GM21515 (cell line): Measurements from ENCODE around the gene ERVW-1.
"Not testable (repeated sequence)": the region's sequence is repeated elsewhere in the genome, so short reads cannot be mapped to it uniquely, and the experiment has no call there.

Source experiments
- ATAC-seq: cut with Tn5 transposase; IDR thresholded peaks from one replicate; pipeline ENCODE4 v1.9.1; 2021; ENCODE audit not compliant: unreplicated experiment

Gene ERVW-1

DNA sequence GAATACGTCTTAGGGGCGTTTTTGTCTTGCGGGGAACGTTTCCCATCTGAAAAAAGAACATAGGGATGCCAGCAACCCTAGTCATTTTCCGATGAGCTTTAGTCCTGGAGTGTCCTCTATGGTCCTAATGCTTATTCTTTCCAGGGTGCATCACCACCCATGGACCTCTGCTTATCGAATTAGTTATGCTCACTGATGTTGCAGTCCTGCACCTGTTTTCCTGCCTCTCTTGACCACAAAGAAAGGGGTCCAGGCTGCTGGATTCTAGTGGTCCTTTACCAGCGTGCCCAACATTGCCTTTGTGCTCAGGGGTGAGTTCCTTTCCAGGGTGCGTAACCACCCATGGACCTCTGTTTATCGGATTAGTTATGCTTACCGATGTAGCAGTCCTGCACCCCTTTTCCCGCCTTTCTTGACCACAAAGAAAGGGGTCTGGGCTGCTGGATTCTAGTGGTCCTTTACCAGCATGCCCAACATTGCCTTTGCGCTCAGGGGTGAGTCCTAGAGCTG lies 2.4 kb downstream of the ERVW-1 start:
- ATAC-seq = not testable (repeated sequence)

DNA sequence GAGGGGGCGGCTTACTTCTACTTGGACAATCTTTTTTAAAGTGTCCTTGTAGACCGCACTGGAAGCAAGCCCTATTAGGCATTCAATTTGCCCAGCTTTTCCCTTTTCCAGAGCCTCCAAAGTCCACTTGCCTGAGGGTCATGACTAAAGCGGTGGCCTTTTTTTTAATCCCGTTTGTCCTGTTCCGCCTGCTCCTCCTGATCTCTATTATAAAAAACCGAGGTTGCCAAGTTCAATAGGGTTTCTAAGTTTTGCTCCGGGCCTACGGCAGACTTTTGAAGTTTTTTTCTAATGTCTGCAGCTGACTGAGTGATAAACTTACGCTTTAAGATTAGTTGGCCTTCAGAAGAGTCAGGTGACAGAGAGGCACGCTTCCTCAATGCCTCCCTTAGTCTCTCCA lies 3.8 kb downstream of the ERVW-1 start:
- ATAC-seq = not testable (repeated sequence)

DNA sequence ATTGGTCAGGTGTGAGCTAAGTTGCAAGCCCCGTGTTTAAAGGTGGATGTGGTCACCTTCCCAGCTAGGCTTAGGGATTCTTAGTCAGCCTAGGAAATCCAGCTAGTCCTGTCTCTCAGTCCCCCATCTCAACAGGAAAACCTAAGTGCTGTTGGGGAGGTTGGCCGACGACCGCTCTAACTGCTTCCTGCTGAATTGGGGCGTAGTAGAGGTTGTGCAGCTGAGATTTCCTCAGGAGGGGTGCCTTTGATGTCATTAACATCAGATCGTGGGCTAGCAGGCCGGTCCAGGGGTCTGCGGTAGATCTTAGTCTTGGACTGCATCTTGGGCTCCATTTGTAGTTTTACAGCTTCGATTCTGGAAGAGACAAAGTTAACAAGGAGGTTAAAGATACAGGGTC lies 9.2 kb downstream of the ERVW-1 start:
- not testable (repeated sequence) for ATAC-seq

DNA sequence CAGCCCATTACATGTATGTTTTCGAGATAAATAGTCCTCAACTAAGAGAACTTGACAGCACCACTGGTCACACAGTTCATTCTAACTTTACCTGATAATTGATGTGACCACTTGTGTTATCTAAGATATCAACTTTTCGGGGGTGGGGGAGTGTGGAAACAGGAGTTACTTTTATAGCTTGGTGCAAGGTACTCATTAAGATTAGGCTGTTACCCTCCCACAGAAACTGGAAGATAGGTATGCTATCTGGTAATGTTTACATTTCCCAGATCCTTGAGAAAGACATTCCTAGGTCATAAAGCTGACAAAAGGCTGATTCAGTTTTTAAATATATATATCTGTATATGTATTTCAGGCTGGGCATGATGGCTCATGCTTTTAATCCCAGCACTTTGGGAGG lies 11.1 kb downstream of the ERVW-1 start:
- ATAC-seq = no peak

DNA sequence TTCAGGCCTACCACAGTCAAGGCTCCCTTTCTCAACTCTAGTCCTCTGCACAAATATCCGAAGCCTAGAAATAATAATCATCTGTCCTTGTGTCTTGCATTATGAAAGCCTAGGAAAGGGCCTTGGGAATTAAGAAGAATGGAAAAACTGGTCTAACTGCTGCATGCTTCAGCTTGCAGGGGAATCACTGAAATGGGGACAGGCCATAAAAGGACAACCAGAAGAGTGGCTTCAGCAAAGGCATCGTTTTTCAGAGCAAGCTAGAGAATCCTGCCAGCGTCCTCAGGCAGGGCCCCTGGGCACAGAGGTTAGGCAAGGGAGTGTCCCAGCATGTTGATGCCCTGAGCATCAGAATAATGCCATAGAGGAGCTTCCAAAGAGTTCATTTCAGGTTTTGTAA lies 13.2 kb downstream of the ERVW-1 start:
- no peak for ATAC-seq

DNA sequence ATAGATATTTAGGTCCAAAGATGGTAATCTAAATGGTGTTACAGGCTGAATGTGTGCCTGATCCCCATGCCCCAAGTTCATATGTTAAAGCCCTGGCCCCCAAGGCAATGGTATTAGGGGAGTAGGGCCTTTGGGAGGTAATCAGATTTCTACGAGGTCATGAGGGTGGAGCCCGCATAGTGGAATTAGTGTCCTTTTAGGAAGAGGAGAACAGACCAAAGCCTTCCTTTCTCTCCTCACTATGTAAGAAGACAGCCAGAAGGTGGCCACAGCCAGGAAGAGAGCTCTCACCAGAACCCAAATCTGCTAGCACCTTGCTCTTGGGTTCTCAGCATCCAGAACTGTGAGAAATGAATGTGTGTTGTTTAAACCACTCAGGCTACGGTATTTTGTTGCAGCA lies 15.2 kb downstream of the ERVW-1 start:
- ATAC-seq = no peak

DNA sequence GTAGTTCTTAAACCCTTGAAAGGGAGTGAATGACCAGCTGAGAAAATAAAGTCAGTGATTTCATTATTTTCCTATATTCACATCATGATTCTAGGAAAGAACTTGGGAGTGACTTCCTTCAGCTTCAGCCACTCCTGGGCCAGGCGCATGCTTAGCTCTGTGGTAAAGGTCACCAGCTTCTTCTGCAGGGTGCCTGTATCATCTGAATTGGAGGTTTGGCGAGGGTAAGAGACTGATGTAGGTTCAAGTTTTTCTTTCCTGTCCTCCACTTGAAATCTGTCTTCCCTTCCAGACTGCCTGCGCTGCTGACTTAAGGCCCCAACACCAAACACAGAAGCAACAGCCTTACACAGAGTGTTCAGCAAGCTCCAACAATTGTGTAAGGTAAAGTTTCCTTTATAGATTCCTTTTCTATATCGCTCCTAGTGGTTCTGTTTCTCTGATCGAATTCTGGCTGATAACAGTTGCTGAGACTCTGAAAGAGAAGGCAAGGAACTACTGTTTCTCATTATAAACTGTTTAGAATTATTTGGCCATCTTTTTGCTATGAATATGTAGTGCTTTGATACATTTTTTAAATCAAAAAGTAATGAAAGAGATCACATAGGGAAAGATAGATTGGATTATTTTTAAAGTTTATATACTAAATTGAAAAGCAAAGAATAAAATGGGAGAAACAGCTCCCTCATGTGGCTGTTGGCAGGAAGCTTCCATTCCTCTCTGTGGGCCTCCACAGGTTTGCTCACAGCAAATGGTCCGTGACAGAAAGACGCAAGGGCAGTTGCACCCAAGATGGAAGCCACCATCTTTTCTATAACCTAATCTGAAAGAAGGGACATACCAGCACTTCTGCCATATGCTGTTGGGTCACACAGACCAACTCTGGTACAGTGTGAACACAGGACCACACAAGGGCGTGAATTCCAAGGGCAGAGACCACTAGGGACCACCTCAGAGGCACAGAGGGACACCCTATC lies 16.4 kb downstream of the ERVW-1 start:
- ATAC-seq = no peak

DNA sequence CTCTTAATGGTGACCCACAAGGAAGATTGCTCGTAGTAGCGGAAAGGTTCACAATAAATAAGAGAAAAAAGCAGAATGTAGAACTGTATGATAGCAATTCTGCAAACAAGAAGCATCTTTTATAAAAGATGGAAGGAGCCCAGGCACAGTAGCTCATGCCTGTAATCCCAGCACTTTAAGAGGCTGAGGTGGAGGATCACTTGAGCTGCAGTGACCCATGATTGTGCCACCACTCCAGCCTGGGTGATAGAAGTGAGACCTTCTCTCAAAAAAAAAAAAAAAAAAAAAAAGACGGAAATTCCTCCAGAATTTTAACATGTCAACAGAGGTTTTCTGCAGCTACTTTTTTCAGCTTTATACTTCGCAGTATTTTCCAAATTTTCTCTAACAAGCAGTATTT lies 17.2 kb downstream of the ERVW-1 start:
- no peak for ATAC-seq

DNA sequence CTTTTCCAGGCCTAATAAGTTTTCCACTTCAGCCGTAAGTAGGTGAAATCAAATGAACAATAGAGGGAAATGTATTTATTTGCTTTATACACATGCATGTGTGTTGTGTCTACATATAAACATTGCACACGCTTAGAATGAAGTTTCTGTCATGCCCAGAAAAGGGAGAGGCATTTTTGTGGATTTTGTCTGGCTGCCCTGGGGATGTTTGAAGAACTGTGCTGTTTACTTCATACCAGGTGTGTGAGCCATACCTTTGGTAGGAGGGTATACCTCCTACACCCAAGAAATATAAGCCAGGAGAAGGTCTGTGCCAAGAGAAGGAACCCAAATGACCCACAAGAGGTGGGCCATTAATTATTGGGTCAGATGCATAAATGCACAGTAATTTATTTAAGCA lies 17.6 kb downstream of the ERVW-1 start:
- ATAC-seq = no peak

DNA sequence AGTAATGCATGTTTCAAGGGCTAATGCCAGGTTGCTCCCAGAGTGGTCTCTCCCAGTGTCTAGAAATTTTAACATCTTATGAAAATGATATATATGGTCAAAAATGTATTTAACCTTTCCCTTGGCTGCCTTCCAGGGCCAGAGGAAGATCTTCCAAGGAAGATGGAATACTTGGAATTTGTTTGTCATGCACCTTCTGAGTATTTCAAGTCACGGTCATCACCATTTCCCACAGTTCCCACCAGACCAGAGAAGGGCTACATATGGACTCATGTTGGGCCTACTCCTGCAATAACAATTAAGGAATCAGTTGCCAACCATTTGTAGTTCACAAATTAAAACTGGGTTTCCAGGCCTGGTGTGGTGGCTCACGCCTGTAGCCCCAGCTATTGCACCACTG lies 21.5 kb downstream of the ERVW-1 start:
- no peak for ATAC-seq

DNA sequence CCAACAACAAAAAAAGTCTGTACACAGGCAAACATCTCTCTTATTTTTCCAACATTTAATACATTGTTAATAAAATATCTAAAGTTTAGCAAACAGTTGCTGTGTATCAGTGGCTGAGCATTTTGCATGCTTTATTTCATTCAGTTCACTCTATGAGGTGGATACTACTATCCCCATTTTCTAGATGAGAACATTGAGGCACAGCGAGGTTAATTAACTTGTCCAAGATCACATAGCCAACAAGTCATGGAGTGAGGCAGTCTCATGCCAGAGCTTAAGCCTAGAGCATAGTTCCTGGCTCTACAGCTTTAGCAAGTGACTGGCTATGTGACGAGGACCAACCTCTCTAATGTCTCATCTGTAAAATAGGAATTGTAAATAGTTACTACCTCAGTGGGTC lies 26.1 kb downstream of the ERVW-1 start:
- no peak for ATAC-seq

DNA sequence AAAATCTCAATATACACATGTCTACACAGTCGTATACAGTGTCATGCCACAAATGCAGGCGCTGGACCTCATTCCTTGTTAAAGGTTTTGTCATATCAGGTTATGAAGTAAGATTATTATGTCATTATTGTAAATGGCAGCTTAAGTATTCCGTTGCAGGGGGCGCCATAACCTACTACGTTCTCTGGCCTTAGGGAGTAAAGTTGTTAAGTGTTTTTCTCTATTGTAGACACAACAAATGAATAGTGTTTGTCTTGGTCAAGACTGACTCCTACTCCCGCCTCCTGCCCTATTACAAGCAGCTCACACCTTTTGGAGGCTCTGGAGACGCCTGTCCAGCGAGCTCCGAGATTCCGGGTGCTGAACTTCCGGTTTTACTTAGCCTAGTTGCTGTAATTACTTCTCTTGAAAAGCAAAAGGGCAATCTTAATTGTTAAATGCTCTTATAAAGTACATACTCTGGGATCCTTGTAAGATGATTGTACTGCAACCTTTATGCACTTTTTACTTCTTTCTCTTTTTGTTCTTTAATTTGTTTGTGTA lies 29.5 kb downstream of the ERVW-1 start:
- peak; percentile 52 for ATAC-seq

DNA sequence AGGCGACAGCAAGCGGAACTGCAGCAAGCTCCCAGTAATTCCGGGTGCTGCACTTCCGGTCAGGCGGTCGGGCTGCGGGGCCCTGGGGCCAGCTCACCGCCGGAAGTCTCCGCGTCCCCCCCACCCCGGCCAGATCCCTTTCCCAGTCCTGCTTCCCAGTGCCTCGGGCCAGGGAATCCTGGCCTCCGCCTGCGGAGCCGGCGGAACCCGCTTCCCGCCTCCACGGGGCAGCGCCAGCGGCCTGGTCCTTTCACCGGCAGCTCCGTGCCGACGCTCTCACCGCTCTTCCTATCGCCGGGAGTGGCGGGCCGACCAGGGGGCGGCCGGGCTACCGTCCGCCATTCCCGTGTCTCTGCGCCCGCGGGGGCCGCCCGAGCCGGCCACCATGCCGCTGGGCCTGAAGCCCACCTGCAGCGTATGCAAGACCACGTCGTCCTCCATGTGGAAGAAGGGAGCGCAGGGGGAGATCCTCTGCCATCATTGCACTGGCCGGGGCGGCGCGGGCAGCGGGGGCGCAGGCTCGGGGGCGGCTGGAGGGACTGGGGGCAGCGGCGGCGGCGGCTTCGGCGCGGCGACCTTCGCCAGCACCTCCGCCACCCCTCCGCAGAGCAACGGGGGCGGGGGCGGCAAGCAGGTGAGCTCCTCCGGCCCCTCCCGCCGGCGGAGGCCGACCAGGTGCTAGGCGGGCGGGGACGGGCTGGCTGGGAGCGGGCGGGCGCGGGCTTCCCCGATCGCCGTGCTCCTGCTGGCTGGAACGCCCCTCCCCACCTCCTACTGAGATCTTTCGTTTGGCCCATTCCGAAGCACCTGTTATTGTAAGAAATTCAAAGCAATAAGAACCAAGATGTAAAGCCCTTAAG lies 30.2 kb downstream of the ERVW-1 start, which contains the start of gene GATAD1:
TSS of gene GATAD1 (plus strand) at position 138 of the 860 bp plus-strand sequence. CDS start at position 386, 248 bp downstream.
- ATAC-seq = peak; percentile 88

DNA sequence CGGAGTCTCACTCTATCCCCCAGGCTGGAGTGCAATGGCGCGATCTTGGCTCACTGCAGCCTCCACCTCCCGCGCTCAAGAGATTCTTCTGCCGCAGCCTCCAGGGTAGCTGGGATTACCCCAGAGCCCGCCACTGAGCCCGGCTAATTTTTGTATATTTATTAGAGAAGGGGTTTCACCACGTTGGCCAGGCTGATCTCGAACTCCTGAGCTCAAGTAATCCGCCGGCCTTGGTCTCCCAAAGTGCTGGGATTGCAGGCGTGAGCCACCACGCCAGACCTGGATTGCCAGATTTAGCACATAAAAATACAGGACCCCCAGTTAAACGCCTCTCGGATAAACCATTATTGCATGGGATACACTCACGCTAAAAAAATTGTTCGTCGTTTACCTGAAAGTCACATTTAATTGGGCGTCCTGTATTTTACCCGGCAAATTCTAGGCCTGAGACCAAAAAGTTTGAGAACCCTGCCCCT lies 30.8 kb downstream of the ERVW-1 start:
- no peak for ATAC-seq

DNA sequence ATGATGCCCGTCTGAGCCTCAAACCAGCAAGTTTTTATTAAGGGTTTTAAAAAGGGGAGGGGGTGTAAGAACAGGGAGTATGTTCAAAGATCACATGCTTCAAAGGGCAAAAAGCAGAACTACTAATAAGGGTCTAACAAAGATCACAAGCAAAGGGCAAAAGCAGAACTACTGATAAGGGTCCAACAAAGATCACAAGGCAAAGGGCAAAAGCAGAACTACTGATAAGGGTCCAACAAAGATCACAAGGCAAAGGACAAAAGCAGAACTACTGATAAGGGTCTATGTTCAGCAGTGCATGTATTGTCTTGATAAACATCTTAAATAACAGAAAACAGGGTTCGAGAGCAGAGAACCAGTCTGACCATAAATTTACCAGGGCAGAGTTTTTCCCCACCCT lies 35.0 kb downstream of the ERVW-1 start:
- ATAC-seq = not testable (repeated sequence)

DNA sequence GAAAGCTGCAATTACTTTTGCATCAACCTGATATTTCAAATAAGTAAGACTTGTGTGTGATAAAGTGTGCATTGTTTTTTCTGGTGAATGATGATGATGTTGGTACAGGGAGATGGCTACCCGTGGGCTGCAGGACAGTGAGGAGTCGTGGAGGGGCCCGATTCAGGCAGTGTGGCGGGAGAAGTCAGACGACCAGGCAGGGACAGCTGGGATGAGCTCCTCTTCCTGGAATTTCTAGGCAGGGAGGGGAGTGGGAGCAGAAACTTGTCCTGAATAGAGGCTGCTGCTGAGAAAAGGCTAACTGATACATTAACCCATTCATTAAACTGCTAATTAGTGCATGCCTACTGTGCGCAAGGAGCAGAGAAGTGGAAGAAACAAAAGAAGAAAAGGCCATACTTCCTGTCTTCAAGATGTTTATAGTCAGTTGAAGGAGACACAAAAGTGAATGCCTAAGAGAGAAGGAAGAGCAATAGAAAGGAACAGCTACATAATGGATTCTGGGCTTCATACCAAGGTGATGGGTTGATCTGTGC lies 39.7 kb downstream of the ERVW-1 start:
- no peak for ATAC-seq

DNA sequence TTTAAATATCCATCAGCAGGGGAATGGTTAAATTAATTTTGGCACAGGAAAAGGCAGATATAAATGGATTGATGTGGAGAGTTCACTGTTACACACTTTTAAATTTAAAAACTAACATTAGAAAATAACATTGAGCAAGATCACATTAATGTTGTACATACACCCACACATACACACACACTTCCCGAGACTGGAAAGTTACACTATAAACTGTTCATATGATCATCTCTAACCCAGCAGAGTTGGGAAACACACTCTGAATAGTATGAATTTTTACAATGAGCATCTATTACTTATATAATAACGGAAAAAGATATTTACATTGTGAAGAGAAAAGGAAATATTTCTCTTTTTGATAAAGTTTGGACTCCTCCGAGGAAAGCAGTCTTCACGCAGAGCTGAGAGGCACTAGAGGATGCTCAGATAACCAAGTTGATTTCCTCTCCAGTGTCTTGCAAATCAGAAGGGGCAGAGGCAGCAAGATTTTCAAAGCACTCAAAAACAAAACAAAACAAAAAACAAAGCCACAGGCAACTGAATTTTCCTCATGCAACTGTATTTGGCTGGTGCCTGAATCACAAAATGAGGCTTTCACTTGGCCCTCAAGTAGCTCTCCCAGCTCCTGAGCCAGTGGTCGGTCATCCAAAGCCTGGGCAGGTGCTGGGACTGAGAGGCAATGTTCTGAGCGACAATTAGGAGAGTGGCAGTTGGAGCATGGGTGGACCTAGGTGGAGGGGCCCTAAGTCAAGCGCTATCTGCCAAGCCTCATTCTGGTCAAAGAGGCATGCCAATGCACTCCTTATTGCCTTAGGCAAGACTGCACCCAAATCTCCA lies 40.9 kb downstream of the ERVW-1 start:
- no peak for ATAC-seq

DNA sequence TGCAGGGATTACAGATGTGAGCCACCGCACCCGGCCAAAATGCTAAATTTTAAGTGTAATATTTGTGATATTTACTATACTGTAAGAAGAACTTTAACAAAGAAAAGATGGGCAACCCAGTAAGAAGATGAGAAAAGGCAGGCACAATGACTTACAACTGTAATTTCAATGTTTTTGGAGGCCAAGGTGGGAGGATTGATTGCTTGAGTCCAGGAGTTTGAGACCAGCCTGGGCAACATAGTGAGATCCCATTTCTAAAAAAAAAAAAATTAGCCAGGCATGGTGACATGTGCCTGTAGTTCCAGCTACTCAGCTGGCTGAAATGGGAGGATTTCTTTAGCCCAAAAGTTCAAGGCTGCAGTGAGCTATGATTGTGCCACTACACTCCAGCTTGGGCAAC lies 42.2 kb downstream of the ERVW-1 start:
- ATAC-seq = no peak

DNA sequence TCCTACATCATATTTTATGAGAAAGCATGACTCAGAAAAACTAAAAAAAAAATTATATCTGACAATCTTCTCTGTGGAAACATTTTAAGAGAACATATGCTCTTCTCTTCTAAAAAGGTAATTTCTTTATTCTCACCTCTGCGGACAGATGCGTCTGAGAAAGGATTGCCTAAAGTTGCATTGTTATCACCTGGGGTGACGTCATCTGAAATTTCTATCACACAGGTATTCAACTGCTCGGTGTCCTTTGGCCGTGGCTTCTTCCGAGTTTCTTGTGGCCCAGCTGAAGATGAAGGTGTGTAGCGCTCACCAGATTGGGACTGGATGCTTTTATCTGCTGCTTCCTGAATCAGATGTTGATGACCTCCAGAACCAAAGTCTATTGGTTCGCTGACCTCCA lies 44.7 kb downstream of the ERVW-1 start:
- no peak for ATAC-seq
